COR-L47 (cell line): ENCODE measurements around the gene ZNF470.

Source experiments
- DNase-seq: peaks from one replicate; lab custom pipeline; 2025; lab: John Stamatoyannopoulos, UW

Gene ZNF470

DNA sequence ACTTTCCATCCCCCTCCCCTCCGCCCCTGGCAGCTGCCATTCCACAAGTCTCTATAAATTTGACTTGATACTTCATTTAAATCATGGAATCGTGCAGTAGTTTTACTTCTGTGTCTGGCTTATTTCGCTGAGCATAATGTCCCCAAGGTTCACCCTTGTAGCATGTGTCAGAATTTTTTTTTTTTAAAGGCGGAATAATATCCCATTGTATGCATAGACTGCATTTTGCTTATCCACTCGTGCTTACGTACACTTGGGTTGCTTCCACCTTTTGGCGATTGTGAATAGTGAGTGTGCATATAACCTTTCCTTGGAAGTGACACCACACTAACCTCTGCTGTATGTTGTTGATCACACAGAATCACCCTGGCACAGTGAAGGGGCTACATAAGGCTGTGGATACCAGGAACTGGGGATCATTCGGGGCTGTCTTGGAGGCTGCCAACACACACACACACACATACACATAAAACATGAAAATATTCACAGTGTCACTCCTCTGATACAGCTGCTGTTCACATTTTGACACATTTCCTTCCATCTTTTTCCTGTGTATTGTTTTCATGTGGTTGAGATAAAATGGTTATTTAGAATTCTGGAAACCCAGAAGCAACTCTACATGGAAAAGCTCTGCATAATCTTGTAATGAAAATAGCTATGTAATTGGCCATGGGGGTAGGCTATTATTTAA is 41.2 kb downstream of the ZNF470 start:
- DNase-seq = no peak

DNA sequence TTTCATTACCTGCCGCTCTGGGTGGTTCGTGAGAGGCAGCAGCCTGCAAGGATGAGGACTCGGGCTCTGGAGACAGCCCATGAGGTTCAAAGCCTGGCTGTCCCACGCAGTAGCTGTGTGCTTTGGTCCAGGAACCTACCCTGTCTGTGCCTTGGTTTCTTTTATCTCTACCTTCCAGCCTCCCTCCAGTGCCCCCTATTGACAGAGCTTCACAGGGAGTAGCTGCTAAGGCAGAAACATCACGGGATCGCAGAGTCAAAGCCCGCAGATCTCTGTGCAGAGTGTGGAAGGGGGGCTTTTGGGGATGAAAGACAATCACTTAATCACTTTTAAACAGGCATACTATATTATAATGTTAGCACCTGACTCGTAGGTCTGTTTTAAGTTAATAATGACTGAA is 44.0 kb downstream of the ZNF470 start:
- no peak for DNase-seq

DNA sequence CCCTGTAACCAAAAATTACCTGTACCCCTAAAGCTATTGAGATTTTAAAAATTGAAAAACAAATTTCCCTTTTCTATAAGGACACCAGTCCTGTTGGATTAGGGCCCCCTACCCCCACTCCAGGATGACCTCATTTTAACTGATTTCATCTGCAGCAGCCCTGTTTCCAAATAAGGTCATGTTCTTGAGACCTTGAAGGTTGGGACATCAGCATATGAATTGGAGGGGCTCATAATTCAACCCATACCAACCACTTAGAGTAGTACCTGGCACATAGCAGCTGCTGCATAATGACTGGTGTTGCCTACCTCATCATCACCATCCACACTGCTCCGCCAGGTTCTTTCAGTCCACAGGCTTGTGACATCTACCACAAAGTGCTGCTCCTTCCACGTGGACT is 45.5 kb downstream of the ZNF470 start:
- no peak for DNase-seq

DNA sequence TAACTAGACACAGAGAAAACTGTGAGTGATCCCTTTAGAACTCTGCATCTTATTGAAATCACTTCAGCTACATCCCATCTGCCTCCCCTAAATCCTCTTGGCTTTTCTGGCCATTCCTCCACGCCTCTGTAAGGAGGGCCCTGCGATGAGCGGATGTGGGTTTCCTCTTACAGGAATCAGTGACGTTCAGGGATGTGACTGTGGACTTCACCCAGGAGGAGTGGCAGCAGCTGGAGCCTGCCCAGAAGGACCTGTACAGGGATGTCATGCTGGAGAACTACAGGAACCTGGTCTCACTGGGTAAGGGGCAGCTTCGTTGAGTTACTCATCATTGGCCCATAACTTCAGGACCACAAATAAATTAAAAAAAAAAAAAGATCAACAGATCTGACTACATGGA is 46.4 kb downstream of the ZNF470 start:
- no peak for DNase-seq

DNA sequence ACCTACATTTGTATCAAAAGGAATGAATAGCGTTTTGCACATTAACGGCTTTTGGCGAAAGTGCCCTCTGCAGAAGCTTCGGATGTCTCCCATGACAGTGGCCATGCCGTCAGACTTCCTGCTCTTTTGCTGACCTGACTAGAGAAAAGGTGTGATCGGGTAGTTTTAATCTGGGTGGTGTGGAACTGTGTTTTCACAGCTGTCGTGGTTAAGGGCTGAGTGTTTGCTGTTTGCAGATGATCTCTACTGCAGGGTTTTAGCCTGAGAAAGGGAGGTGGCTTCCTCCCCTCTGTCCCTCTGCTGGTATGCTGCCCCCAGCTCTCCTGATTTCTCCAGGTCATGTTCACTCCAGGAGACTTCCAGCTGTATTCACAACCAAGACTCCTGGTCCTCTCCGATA is 50.3 kb downstream of the ZNF470 start:
- no peak for DNase-seq

DNA sequence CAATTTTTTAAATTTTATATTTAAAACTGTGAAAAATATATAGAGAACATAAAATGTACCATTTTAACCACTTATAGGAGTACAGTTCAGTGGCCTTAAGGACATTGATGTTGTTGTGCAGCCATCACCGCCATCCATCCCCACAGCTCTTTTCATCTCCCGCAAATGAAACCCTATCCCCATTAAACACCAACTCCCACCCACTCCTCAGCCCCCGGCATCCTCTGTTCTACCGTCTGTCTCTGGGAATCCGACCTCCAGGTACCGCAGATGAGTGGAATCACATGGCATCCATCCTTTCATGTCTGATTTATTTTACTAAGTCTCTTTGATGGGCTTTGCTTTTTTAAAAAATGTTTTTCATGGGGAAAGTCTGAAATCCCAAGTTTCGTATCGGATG is 51.9 kb downstream of the ZNF470 start:
- DNase-seq = no peak

DNA sequence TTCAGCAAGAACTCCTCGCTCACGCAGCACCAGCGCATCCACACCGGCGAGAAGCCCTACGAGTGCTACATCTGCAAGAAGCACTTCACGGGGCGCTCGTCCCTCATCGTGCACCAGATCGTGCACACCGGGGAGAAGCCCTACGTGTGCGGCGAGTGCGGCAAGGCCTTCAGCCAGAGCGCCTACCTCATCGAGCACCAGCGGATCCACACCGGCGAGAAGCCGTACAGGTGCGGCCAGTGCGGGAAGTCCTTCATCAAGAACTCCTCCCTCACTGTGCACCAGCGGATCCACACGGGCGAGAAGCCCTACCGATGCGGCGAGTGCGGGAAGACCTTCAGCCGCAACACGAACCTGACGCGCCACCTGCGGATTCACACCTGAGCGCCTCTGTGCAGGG is 55.1 kb downstream of the ZNF470 start:
- DNase-seq = no peak

DNA sequence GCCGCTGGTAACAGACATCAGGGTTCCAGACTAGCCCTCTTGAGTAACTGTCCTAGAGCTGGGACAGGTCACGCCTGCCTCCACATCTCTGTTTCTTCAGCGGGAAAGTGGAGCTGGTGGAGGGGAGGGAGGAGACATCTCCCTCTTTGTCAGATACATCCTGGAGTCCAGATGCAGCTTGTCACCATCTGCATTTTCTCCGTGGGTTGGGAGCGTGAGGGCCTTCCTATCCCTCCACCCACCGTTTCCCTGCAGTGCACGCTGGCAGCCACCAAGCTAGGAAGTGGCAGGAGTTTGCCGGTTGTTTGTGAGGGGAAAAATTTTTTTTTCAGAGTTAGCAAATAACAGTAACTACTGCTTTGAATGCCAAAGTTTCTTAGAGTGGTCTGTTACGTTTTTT is 55.7 kb downstream of the ZNF470 start:
- no peak for DNase-seq

DNA sequence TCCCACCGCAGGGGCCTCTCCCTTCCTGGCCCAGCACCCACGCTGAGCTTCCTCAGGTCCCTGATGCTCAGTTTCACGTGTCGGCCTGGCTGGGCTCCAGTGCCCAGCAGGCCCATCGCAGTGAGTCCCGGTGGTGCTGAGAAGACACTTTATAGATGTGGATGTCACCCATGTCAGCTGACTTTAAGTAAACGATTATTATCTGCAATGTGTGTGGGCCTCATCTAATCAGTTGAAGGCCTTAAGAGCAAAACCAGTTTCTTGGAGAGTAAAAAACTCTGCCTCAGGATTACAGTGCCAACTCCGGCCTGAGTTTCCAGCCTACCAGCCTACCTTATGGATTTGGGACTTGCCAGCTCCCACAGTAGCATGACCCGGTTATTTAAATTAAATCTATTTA is 58.4 kb downstream of the ZNF470 start:
- no peak for DNase-seq

DNA sequence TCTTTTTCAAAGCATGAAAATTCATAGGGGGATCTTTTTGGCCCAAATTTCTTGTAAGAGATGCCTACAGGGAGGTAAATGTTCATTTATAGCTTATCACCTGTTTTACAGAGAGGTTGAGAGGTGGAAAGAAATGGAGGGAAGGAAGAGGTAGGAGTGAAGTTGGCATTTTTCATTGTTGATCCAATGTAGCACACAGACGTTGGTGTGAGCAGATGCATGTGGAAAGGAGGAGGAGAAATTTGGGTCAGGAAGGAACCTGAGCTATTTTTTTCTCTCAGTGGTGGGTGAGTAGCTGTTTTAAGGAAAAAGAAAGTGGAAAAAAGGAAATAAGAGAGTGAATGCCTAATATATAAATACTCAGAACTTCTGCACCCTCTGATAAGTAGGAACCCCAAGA is 65.8 kb downstream of the ZNF470 start:
- no peak for DNase-seq

DNA sequence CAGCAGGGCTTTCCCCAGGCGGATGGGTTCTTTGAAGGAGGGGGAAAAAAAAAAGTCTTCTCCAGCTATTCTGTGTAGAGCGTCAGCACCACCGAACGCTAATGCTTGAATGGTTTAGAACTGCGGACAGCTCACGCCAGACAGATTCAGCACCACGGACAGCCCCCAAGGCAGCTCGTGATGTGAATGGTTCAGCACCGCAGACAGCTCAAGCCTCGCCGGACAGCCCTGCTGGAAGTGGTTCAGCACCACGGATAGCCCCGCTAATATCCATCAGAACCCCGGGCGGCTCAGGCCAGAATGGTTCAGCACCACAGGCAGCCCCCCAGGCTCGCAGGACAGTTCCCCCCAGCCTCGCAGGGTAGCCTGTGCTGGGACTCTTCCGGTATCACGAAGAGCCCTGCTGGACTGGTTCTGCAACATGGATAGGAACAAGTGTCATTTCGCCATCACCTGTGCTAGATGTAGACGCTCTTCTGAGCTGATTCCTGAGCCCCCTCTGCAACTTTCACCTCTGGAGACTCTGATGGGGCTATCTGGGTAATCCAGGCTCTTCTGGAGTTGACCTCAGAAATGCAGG is 70.8 kb downstream of the ZNF470 start:
- DNase-seq = no peak
